DND-41 (cell line): ENCODE measurements around the gene ARSG.

Source experiments
- ATAC-seq: fragments of 200-7000 bp; cut with Tn5 transposase; 3 replicates; pipeline ENCODE4 v1.9.1; 2021; ENCODE audit warnings: low read depth; ENCODE audit not compliant: insufficient read depth
- DNase-seq: peaks from one replicate; pipeline ENCODE4 v3.0.0-alpha.2; 2020
- H2AFZ ChIP-seq: 2 replicates; pipeline ENCODE4 v1.6.0; 2012; ENCODE audit warnings: low read depth, low read length
- H3K27ac ChIP-seq: 2 replicates; pipeline ENCODE4 v1.5.1; 2012; ENCODE audit warnings: low read length, inconsistent platforms
- H3K27me3 ChIP-seq: fragments of 200-600 bp; sonication (generic); 2 replicates; pipeline ENCODE4 v1.6.0; 2012; ENCODE audit warnings: low read length, mild to moderate bottlenecking, inconsistent platforms; ENCODE audit not compliant: insufficient read depth, poor library complexity
- H3K36me3 ChIP-seq: 2 replicates; pipeline ENCODE4 v1.5.1; 2012; ENCODE audit warnings: low read length, inconsistent platforms; ENCODE audit not compliant: insufficient read depth
- H3K4me1 ChIP-seq: 2 replicates; pipeline ENCODE4 v1.5.1; 2012; ENCODE audit warnings: mild to moderate bottlenecking, low read length; ENCODE audit not compliant: insufficient read depth
- H3K4me2 ChIP-seq: 2 replicates; pipeline ENCODE4 v1.6.0; 2012; ENCODE audit warnings: mild to moderate bottlenecking, moderate library complexity, low read length, inconsistent platforms; ENCODE audit not compliant: insufficient read depth
- H3K4me3 ChIP-seq, 2 experiments: fragments of 200-600 bp in 1 of 2; shearing (Covaris generic) in 1 of 2; 2 replicates each; pipeline ENCODE4 v1.5.1; 2012 to 2016; ENCODE audit warnings: inconsistent platforms in 2 of 2, low read length in 2 of 2, mild to moderate bottlenecking in 2 of 2, low read depth in 1 of 2, moderate library complexity in 1 of 2
- H3K79me2 ChIP-seq: 2 replicates; pipeline ENCODE4 v1.6.0; 2012; ENCODE audit warnings: low read length, inconsistent platforms; ENCODE audit not compliant: insufficient read depth
- H3K9ac ChIP-seq: 2 replicates; pipeline ENCODE4 v1.6.0; 2012; ENCODE audit warnings: low read depth, mild to moderate bottlenecking, inconsistent platforms, low read length, moderate library complexity
- H3K9me3 ChIP-seq: 2 replicates; pipeline ENCODE4 v1.5.1; 2012; ENCODE audit warnings: low read length, moderate library complexity, mild to moderate bottlenecking, inconsistent platforms; ENCODE audit not compliant: insufficient read depth, severe bottlenecking
- H4K20me1 ChIP-seq: 2 replicates; pipeline ENCODE4 v1.6.0; 2012; ENCODE audit warnings: low read length; ENCODE audit not compliant: insufficient read depth
- CTCF ChIP-seq: IDR thresholded peaks from 2 replicates; pipeline ENCODE4 v1.5.1; 2012; ENCODE audit warnings: borderline replicate concordance, low read length, moderate library complexity, mild to moderate bottlenecking; ENCODE audit not compliant: poor library complexity, severe bottlenecking; ENCODE audit errors: extremely low read depth
- EZH2 ChIP-seq: IDR thresholded peaks from 3 replicates; pipeline ENCODE4 v1.6.1; 2012; ENCODE audit warnings: borderline replicate concordance, low read depth, mild to moderate bottlenecking, moderate library complexity, low read length, inconsistent platforms; ENCODE audit not compliant: severe bottlenecking

The ARSG gene

GRCh38 chr17:68318103-68318991 lies 27.1 kb downstream of the ARSG start:
- H4K20me1 ChIP-seq: no peaks in the 10 kb centered on the region; the same call in 1 of the 2 replicates
- no peak overlapping the region for H3K4me3 ChIP-seq

GRCh38 chr17:68319410-68320162 lies 28.3 kb downstream of the ARSG start:
- H3K9ac ChIP-seq: no peak overlapping the region
- no peak for DNase-seq
- H3K9me3 ChIP-seq: no peaks in the 10 kb centered on the region
- H3K4me3 ChIP-seq: no peak overlapping the region
- TF ChIP-seq CTCF: no peak
- no peak for TF ChIP-seq EZH2
- H4K20me1 ChIP-seq: no peaks in the 10 kb centered on the region; the same call in 1 of the 2 replicates
- no peak overlapping the region for H3K4me2 ChIP-seq
- H3K27me3 ChIP-seq: no peaks in the 10 kb centered on the region
- H3K27ac ChIP-seq: no peak overlapping the region
- no peaks in the 10 kb centered on the region for H3K36me3 ChIP-seq
- peaks cover 17% of the 10 kb centered on the region for H3K4me1 ChIP-seq
- no peaks in the 10 kb centered on the region for H3K79me2 ChIP-seq
- no peak for ATAC-seq
- H2AFZ ChIP-seq: no peak overlapping the region

More at GRCh38 chr17:68318103-68318991, 27.1 kb downstream of the ARSG start:
- Histone ChIP-seq H3K79me2 (no peaks in the 10 kb centered on the region), H3K27ac (no peak overlapping the region), H3K9me3 (no peaks in the 10 kb centered on the region), H3K36me3 (no peaks in the 10 kb centered on the region), H3K27me3 (no peaks in the 10 kb centered on the region), H2AFZ (no peak overlapping the region), H3K9ac (no peak overlapping the region), H3K4me1 (peaks cover 14% of the 10 kb centered on the region), H3K4me2 (no peak overlapping the region)
- TF ChIP-seq EZH2: no peak
- no peak for TF ChIP-seq CTCF
- DNase-seq (no peak), ATAC-seq (no peak)

- Histone ChIP-seq H3K27me3 (no peaks in the 10 kb centered on the region), H3K79me2 (no peaks in the 10 kb centered on the region), H3K4me2 (no peak overlapping the region), H3K4me3 (no peak overlapping the region), H3K27ac (no peak overlapping the region), H3K4me1 (peaks cover 13% of the 10 kb centered on the region), H3K9me3 (no peaks in the 10 kb centered on the region), H4K20me1 (no peaks in the 10 kb centered on the region; the same call in 1 of the 2 replicates), H2AFZ (no peak overlapping the region), H3K36me3 (no peaks in the 10 kb centered on the region), H3K9ac (no peak overlapping the region)
- TF ChIP-seq CTCF (no peak), EZH2 (no peak)
- DNase-seq (no peak), ATAC-seq (no peak)
Observed at GRCh38 chr17:68320311-68320865, 29.1 kb downstream of the ARSG start.
